C4-2B (cell line): ENCODE data around the gene MARCHF4.
A peak's percentile ranks its signal among the peaks of the same experiment; 100 is the strongest.

ENCODE experiments used
- ZFX ChIP-seq: fragments of 450-650 bp; IDR thresholded peaks from 2 replicates; pipeline ENCODE4 v1.6.1; 2017
- TF ChIP-seq, protein P1 (sequence below): fragments of 450-650 bp; conservative IDR thresholded peaks from 2 replicates; pipeline ENCODE4 v1.5.1; 2017; ENCODE audit warnings: mild to moderate bottlenecking

- TF ChIP-seq, protein P1, sequence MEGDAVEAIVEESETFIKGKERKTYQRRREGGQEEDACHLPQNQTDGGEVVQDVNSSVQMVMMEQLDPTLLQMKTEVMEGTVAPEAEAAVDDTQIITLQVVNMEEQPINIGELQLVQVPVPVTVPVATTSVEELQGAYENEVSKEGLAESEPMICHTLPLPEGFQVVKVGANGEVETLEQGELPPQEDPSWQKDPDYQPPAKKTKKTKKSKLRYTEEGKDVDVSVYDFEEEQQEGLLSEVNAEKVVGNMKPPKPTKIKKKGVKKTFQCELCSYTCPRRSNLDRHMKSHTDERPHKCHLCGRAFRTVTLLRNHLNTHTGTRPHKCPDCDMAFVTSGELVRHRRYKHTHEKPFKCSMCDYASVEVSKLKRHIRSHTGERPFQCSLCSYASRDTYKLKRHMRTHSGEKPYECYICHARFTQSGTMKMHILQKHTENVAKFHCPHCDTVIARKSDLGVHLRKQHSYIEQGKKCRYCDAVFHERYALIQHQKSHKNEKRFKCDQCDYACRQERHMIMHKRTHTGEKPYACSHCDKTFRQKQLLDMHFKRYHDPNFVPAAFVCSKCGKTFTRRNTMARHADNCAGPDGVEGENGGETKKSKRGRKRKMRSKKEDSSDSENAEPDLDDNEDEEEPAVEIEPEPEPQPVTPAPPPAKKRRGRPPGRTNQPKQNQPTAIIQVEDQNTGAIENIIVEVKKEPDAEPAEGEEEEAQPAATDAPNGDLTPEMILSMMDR: no peak
- TF ChIP-seq ZFX: peak; percentile 92
Observed at GRCh38 chr2:216412022-216412999, 40.0 kb upstream of the MARCHF4 start, which contains the start of gene SMARCAL1.
